Right lobe of liver (tissue), 6 donors: Measurements from ENCODE around the gene ZNF91. TPM values are rescaled to one million over a fixed set of nuclear protein-coding genes. Genes with fewer than 3 reads are reported as not detected.
A peak's percentile ranks its signal among the peaks of the same experiment; 100 is the strongest.

Experiments used
- ATAC-seq, 4 donors: fragments of 200-7000 bp; cut with Tn5 transposase; one replicate each; pipeline ENCODE4 v1.9.1; 2020; ENCODE audit warnings: mild to moderate bottlenecking in 4 of 4, moderate library complexity in 4 of 4
- DNase-seq, 3 donors: peaks; one replicate each; pipeline ENCODE4 v3.0.0-alpha.2; 2020
- H3K27ac ChIP-seq, 3 donors: fragments of 200-600 bp; one replicate each; pipeline ENCODE4 v1.8.0; 2022
- H3K27me3 ChIP-seq, 2 donors: fragments of 200-600 bp; one replicate each; pipeline ENCODE4 v1.8.0; 2022
- H3K36me3 ChIP-seq, 4 donors: fragments of 200-600 bp; sonication (generic) in 1 of 4; one replicate each; pipeline versions ENCODE4 v1.5.1 to v1.8.0; 2017 to 2022; ENCODE audit warnings: control low read depth in 1 of 4
- H3K4me1 ChIP-seq, 4 donors: fragments of 200-600 bp; sonication (generic) in 1 of 4; one replicate each; pipeline versions ENCODE4 v1.5.1 to v1.8.0; 2017 to 2022; ENCODE audit warnings: control low read depth in 1 of 4
- H3K4me3 ChIP-seq, 3 donors: fragments of 200-600 bp; one replicate each; pipeline ENCODE4 v1.8.0; 2022
- H3K9me3 ChIP-seq, 4 donors: fragments of 200-600 bp; sonication (generic) in 1 of 4; one replicate each; pipeline versions ENCODE4 v1.5.1 to v1.8.0; 2017 to 2022; ENCODE audit warnings: control low read depth in 1 of 4
- CTCF ChIP-seq, 4 donors: fragments of 200-600 bp in 3 of 4; fragments of 450-650 bp in 1 of 4; IDR thresholded peaks; one replicate each; pipeline versions ENCODE4 v1.5.1 to v1.8.0; 2016 to 2022; ENCODE audit warnings: antibody characterized with exemption in 4 of 4, mild to moderate bottlenecking in 2 of 4
- POLR2A ChIP-seq: fragments of 450-650 bp; IDR thresholded peaks from one replicate; pipeline ENCODE4 v1.6.1; 2017; ENCODE audit warnings: antibody characterized with exemption, mild to moderate bottlenecking
- WGBS: methylation state at CpG from one replicate; pipeline ENCODE4 v1.1.6; 2018; ENCODE audit warnings: low coverage, low lambda C conversion rate; ENCODE audit not compliant: insufficient coverage; ENCODE audit errors: missing lambda C conversion rate; 5-methylcytosine and 5-hydroxymethylcytosine counted together
- intact Hi-C, 2 donors: fragments of 100-400 bp; cut with DNase I; formaldehyde crosslinking; loops; one replicate each; pipeline versions ENCODE4 v1.11.2 to v1.14.1; 2022
- long read RNA-seq: library from polyadenylated mRNA; unstranded; transcript quantifications from one replicate; pipeline ENCODE4 v2.0.0, GENCODE V29; 2019
- total RNA-seq, 6 experiments: library from RNA; depleted of rRNA in 2 of 6; stranded (reverse); fragments of >200 nt in 2 of 6; fragmentation: NEBNext Ultra II Directional in 3 of 6; extraction: Animal tissue kit (Norgen Biotek cat#: 25700) in 3 of 6; gene quantifications; one replicate each; pipeline versions ENCODE4 v1.1.0 to v1.2.4, GENCODE V29; 2016 to 2023
- donor health status: DM: no; HTN: yes; CAD: no.
- donor health status: DM: no; HTN: no; CAD: no.
- donor health status: DM: no; HTN: no; CAD: no.
- donor health status: DM: no; HTN: yes; CAD: no.
- donor health status: DM: no; HTN: yes; CAD: no.

ZNF91 gene
- total RNA-seq: 10 to 100 TPM; 14.4 to 21.0 (median 18.3) TPM
- long read RNA-seq, full-length matches to known transcripts: 1 of 1 reads
- long read RNA-seq, partial matches to known transcripts: 0 of 1 reads
- long read RNA-seq, other reads (novel, unspliced or antisense): 0 of 1 reads

GRCh38 chr19:23395041-23395721 is at the start of gene ZNF91:
Gene ZNF91, minus strand, starts transcription at chr19:23395471. Its CDS starts 117 bp downstream, at chr19:23395354.
- Histone ChIP-seq H3K27me3 (no peaks in the 10 kb centered on the region), H3K4me1 (peaks cover 0 to 28% (median 0%) of the 10 kb centered on the region in 4 donors), H3K36me3 (no peaks in the 10 kb centered on the region), H3K27ac (peak within 1 kb of the TSS; percentile 84 to 86 (median 85)), H3K4me3 (peak within 1 kb of the TSS; percentile 63 to 87 (median 75)), H3K9me3 (no peaks in the 10 kb centered on the region)
- TF ChIP-seq CTCF (IDR thresholded peaks at IDR 0.05) (no peak), POLR2A (peak; percentile 93)
- WGBS: 0% methylated on average over 15 of the region's 32 CpGs
- ATAC-seq: peak; percentile 97 to 99 (median 98)
- peak; percentile 94 to 97 (median 96) for DNase-seq
- intact Hi-C loops: no loop called here

- no peaks in the 10 kb centered on the region for H3K27me3 ChIP-seq
- H3K4me1 ChIP-seq: no peaks in the 10 kb centered on the region
- no peak overlapping the region for H3K4me3 ChIP-seq
- ATAC-seq: no peak
- peak in 3 of 4 donors; percentile 5 to 28 (median 14) for TF ChIP-seq CTCF (IDR thresholded peaks at IDR 0.05)
- no peak for TF ChIP-seq POLR2A
- no peak overlapping the region for H3K27ac ChIP-seq
- H3K36me3 ChIP-seq: no peaks in the 10 kb centered on the region
- WGBS: 53% methylated on average over 9 of the region's 9 CpGs
- intact Hi-C loops: no loop called here
- H3K9me3 ChIP-seq: peaks cover 0 to 4% (median 0%) of the 10 kb centered on the region in 4 donors
- DNase-seq: no peak
Measured at GRCh38 chr19:23440791-23441190, 45.5 kb upstream of the ZNF91 start.

DNA sequence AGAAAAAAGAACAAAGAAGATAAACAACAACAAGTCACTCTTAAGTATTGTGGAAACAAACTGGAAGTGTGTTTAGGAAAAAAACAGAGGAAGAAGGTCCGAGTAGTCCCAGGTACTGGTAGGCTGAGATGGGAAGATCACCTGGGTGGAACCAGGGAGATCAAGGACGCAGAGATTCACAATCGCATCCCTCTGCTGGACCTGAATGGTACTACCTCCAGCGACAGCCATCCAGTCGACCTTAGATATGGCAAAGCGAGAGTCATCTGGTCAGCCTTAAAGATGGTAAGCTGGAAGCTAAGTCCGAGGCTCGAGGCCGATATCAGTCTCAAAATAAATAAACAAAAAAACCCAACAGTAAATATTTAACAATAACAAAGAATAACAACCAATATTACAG is 44.9 kb upstream of the ZNF91 start:
- Histone ChIP-seq H3K4me3 (no peak overlapping the region), H3K9me3 (peaks cover 0 to 4% (median 0%) of the 10 kb centered on the region in 4 donors)
- 66% methylated on average over 8 of the region's 9 CpGs for WGBS

DNA sequence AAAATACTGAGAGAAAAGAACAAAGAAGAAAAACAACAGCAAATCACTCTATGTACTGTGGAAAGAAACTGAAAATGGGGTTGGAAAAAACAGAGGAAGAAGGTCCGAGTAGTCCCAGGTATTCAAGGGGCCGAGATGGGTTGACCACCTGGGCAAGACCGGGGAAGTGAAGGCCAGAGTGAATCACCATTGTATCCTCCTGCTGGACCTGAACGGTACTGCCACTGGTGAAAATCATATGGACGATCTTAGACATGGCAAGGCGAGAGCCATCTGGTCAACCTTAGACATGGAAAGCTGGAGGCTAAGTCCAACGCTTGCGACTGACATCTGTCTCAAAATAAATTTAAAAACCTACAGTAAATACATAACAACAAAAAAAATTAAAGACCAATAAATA is 44.4 kb upstream of the ZNF91 start:
- 73% methylated on average over 6 of the region's 8 CpGs for WGBS
- DNase-seq (no peak), ATAC-seq (no peak)
- H3K4me3 ChIP-seq: no peak overlapping the region
- H3K4me1 ChIP-seq: no peaks in the 10 kb centered on the region
- no peak overlapping the region for H3K27ac ChIP-seq
- no peak for TF ChIP-seq CTCF (IDR thresholded peaks at IDR 0.05)
- no peak for TF ChIP-seq POLR2A
- peaks cover 0 to 4% (median 0%) of the 10 kb centered on the region in 4 donors for H3K9me3 ChIP-seq
- intact Hi-C loops: no loop called here
- H3K27me3 ChIP-seq: no peaks in the 10 kb centered on the region
- H3K36me3 ChIP-seq: no peaks in the 10 kb centered on the region

More for the DNA sequence above, 44.9 kb upstream of the ZNF91 start:
- Histone ChIP-seq H3K36me3 (no peaks in the 10 kb centered on the region), H3K4me1 (no peaks in the 10 kb centered on the region), H3K27ac (no peak overlapping the region), H3K27me3 (no peaks in the 10 kb centered on the region)
- no peak for TF ChIP-seq CTCF (IDR thresholded peaks at IDR 0.05)
- TF ChIP-seq POLR2A: no peak
- DNase-seq: no peak
- intact Hi-C loops: no loop called here
- ATAC-seq: no peak
